Osteoblast (primary cell): ENCODE measurements around the gene FBXO36. TPM values are rescaled to one million over a fixed set of nuclear protein-coding genes. Genes with fewer than 3 reads are reported as not detected.

Experiments
- DNase-seq: peaks from one replicate; pipeline ENCODE4 v3.0.0; 2011; ENCODE audit warnings: low spot score, mixed read lengths; ENCODE audit not compliant: insufficient read length; ENCODE audit errors: missing footprints
- H2AFZ ChIP-seq: 2 replicates; pipeline ENCODE4 v1.6.0; 2011; ENCODE audit warnings: mild to moderate bottlenecking, low read length
- H3K27ac ChIP-seq: 2 replicates; pipeline ENCODE4 v1.5.1; 2011; ENCODE audit warnings: mild to moderate bottlenecking, low read depth, low read length, moderate library complexity
- H3K27me3 ChIP-seq: 2 replicates; pipeline ENCODE4 v1.6.0; 2012; ENCODE audit warnings: mild to moderate bottlenecking, control low read depth, inconsistent platforms, low read length, moderate library complexity; ENCODE audit not compliant: insufficient read depth
- H3K36me3 ChIP-seq: 2 replicates; pipeline ENCODE4 v1.5.1; 2011; ENCODE audit warnings: mild to moderate bottlenecking, low read length, control low read depth, moderate library complexity; ENCODE audit not compliant: insufficient read depth
- H3K4me1 ChIP-seq: 2 replicates; pipeline ENCODE4 v1.5.1; 2011; ENCODE audit warnings: mild to moderate bottlenecking, low read length, control low read depth, moderate library complexity; ENCODE audit not compliant: insufficient read depth
- H3K4me2 ChIP-seq: 2 replicates; pipeline ENCODE4 v1.6.0; 2011; ENCODE audit warnings: mild to moderate bottlenecking, low read length; ENCODE audit not compliant: insufficient read depth
- H3K4me3 ChIP-seq: fragments of 200-600 bp; sonication (generic); 3 replicates; pipeline ENCODE4 v1.5.1; 2012; ENCODE audit warnings: mild to moderate bottlenecking, low read length, inconsistent platforms; ENCODE audit not compliant: insufficient read depth
- H3K79me2 ChIP-seq: 2 replicates; pipeline ENCODE4 v1.6.0; 2012; ENCODE audit warnings: mild to moderate bottlenecking, low read length, control low read depth, inconsistent platforms; ENCODE audit not compliant: insufficient read depth
- H3K9me3 ChIP-seq: 2 replicates; pipeline ENCODE4 v1.5.1; 2011; ENCODE audit warnings: low read depth, low read length, control low read depth
- H4K20me1 ChIP-seq: 2 replicates; pipeline ENCODE4 v1.6.0; 2012; ENCODE audit warnings: mild to moderate bottlenecking, low read length, control low read depth; ENCODE audit not compliant: insufficient read depth
- total RNA-seq: library from RNA; depleted of rRNA; stranded (reverse); fragments of >200 nt; gene quantifications from 2 replicates; pipeline ENCODE4 v1.2.3, GENCODE V29; 2012
- TF ChIP-seq, protein P1 (sequence below): IDR thresholded peaks from 2 replicates; pipeline ENCODE4 v1.5.1; 2011; ENCODE audit warnings: mild to moderate bottlenecking, low read depth, low read length, moderate library complexity; ENCODE audit errors: extremely low read depth

FBXO36 gene
- total RNA-seq, 1 donor, result 6.9 TPM

DNA sequence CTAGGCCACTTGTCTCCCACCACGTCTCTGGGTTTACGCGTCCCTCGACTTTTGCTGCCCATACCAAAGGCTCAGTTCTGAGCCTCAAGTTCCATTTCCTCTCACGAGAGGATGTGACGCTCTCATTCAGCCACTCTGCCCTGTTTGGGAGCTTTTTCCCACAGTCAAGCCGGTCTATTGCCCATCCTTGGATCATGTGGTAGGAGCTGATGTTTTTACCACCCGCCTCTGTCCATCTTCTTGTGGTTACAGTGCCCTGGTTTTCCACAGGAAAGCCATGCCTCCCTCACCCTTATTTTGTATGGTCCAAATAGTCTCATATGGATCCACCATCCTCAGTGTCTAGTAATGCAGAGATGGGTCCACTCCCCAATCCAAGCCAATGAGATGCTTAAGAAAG is 20.4 kb downstream of the FBXO36 start:
- Histone ChIP-seq H3K79me2 (no peaks in the 10 kb centered on the region), H3K36me3 (no peaks in the 10 kb centered on the region), H3K4me2 (no peak overlapping the region), H3K27me3 (no peaks in the 10 kb centered on the region), H3K4me1 (no peaks in the 10 kb centered on the region), H3K27ac (no peak overlapping the region), H3K4me3 (no peak overlapping the region), H2AFZ (no peak overlapping the region), H4K20me1 (no peaks in the 10 kb centered on the region), H3K9me3 (no peaks in the 10 kb centered on the region)
- no peak for DNase-seq
- TF ChIP-seq, protein P1, sequence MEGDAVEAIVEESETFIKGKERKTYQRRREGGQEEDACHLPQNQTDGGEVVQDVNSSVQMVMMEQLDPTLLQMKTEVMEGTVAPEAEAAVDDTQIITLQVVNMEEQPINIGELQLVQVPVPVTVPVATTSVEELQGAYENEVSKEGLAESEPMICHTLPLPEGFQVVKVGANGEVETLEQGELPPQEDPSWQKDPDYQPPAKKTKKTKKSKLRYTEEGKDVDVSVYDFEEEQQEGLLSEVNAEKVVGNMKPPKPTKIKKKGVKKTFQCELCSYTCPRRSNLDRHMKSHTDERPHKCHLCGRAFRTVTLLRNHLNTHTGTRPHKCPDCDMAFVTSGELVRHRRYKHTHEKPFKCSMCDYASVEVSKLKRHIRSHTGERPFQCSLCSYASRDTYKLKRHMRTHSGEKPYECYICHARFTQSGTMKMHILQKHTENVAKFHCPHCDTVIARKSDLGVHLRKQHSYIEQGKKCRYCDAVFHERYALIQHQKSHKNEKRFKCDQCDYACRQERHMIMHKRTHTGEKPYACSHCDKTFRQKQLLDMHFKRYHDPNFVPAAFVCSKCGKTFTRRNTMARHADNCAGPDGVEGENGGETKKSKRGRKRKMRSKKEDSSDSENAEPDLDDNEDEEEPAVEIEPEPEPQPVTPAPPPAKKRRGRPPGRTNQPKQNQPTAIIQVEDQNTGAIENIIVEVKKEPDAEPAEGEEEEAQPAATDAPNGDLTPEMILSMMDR, result no peak

DNA sequence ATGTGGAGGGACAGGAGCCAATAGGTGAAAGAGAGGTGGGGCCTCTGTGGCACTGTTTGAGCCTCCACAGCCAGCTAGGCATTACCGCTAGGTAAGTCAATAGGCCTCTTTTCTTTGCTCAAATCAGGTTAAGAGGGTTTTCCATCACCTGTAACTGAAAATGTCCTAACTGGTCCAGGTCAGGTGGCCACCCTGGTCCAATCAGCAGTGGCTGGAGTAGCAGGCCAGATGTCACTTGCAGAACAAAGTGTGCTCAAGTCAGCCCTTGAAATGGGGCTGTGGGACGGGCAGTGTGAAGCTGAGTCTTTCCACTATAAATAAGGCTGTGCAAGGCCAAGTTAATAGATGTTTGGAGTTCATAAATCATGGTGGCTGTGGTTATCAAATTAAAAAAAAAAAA is 20.9 kb downstream of the FBXO36 start:
- no peak overlapping the region for H3K4me2 ChIP-seq
- H2AFZ ChIP-seq, result no peak overlapping the region
- no peaks in the 10 kb centered on the region for H3K36me3 ChIP-seq
- no peak overlapping the region for H3K4me3 ChIP-seq
- no peaks in the 10 kb centered on the region for H3K27me3 ChIP-seq
- no peak overlapping the region for H3K27ac ChIP-seq
- no peaks in the 10 kb centered on the region for H3K79me2 ChIP-seq
- no peaks in the 10 kb centered on the region for H3K9me3 ChIP-seq
- DNase-seq, result no peak
- H3K4me1 ChIP-seq, result no peaks in the 10 kb centered on the region
- H4K20me1 ChIP-seq, result no peaks in the 10 kb centered on the region
- TF ChIP-seq, protein P1, result no peak

DNA sequence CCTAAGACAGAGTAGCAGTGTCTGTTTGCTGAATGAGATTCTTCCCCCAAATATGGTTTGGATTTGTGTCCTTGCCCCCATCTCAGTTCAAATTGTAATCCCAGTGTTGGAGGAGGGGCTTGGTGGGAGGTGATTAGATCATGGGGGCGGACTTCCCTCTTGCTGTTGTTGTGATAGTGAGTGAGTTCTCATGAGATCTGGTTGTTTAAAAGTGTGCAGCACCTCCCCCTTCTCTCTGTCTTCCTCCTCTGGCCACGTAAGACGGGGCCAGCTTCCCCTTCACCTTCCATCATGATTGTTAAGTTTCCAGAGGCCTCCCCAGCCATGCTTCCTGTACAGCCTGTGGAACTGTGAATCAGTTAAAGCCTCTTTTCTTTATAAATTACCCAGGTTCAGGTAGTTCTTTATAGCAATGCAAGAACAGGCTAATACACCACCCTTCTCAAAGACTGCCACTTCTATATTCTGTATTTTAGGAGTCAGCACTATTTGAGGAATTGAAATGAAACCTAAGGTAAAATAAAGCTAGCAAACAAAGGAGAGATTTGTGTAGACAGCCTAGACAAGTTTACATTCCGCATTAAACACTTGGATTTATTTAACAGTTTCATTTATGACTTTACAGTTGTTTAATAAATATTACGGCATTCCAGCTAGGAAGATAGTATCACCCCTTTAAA is 21.6 kb downstream of the FBXO36 start:
- Histone ChIP-seq H3K4me2 (no peak overlapping the region), H3K4me1 (no peaks in the 10 kb centered on the region), H3K27me3 (no peaks in the 10 kb centered on the region), H3K36me3 (no peaks in the 10 kb centered on the region), H3K9me3 (no peaks in the 10 kb centered on the region), H2AFZ (no peak overlapping the region), H4K20me1 (no peaks in the 10 kb centered on the region), H3K4me3 (no peak overlapping the region), H3K27ac (no peak overlapping the region), H3K79me2 (no peaks in the 10 kb centered on the region)
- TF ChIP-seq, protein P1, result no peak
- no peak for DNase-seq

DNA sequence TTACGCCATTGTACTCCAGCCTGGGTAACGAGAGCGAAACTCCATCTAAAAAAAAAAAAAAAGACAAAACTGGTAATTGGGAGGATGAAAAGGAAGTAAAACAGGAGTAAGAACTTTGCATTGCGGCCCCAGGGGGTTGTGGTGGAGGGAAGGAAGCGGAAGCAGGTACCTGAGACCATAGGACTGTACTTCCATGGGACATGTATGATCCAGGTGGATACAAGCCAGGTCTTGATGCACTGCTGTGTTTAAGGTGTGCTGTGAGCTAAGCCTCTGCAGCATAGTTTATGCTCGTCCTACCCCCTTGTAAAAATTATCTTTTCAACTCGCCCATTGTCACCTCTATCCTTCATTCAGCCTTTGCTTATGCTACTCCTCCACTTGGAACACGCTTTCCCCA is 23.7 kb downstream of the FBXO36 start:
- DNase-seq, result no peak
- H3K4me1 ChIP-seq, result no peaks in the 10 kb centered on the region
- no peak overlapping the region for H3K4me3 ChIP-seq
- no peaks in the 10 kb centered on the region for H3K36me3 ChIP-seq
- TF ChIP-seq, protein P1, result no peak
- no peaks in the 10 kb centered on the region for H4K20me1 ChIP-seq
- H3K27me3 ChIP-seq, result no peaks in the 10 kb centered on the region
- no peaks in the 10 kb centered on the region for H3K79me2 ChIP-seq
- no peak overlapping the region for H3K4me2 ChIP-seq
- H3K27ac ChIP-seq, result no peak overlapping the region
- H3K9me3 ChIP-seq, result no peaks in the 10 kb centered on the region
- H2AFZ ChIP-seq, result no peak overlapping the region
